ENCODE measurements around the gene FUOM.

GRCh38 chr10:133315847-133316246, 42.0 kb downstream of the FUOM start:
- TF ChIP-seq POLR2AphosphoS5 (IDR thresholded peaks at IDR 0.05) (no peak), POLR2A (IDR thresholded peaks at IDR 0.05) (no peak), EP300 (IDR thresholded peaks at IDR 0.05) (no peak)
- TF ChIP-seq, protein P1, sequence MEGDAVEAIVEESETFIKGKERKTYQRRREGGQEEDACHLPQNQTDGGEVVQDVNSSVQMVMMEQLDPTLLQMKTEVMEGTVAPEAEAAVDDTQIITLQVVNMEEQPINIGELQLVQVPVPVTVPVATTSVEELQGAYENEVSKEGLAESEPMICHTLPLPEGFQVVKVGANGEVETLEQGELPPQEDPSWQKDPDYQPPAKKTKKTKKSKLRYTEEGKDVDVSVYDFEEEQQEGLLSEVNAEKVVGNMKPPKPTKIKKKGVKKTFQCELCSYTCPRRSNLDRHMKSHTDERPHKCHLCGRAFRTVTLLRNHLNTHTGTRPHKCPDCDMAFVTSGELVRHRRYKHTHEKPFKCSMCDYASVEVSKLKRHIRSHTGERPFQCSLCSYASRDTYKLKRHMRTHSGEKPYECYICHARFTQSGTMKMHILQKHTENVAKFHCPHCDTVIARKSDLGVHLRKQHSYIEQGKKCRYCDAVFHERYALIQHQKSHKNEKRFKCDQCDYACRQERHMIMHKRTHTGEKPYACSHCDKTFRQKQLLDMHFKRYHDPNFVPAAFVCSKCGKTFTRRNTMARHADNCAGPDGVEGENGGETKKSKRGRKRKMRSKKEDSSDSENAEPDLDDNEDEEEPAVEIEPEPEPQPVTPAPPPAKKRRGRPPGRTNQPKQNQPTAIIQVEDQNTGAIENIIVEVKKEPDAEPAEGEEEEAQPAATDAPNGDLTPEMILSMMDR (IDR thresholded peaks at IDR 0.05) = no peak
